MCF 10A (cell line): ENCODE measurements around the gene SPIRE1. TPM values are rescaled to one million over a fixed set of nuclear protein-coding genes. Genes with fewer than 3 reads are reported as not detected.

Experiments
- BruUV-seq: library from RNA; stranded (reverse); fragments of 400-500 nt; replicated peaks from 2 replicates; lab custom pipeline; 2021; lab: Mats Ljungman, UMichigan
- CTCF ChIA-PET: fragments of 300-600 bp; sonication (Branson Sonifier 250); formaldehyde crosslinking; extraction: SDS; loops from one replicate; lab custom pipeline; 2021; ENCODE audit warnings: antibody characterized with exemption, inconsistent platforms; lab: Yijun Ruan, JAX
- POLR2A ChIA-PET: fragments of 300-600, 350-650 bp; sonication (Branson Sonifier 250); formaldehyde crosslinking; extraction: SDS; loops from one replicate; lab custom pipeline; 2020; ENCODE audit warnings: antibody characterized with exemption, inconsistent platforms; lab: Yijun Ruan, JAX
- DNase-seq: peaks from one replicate; pipeline ENCODE4 v3.0.0-alpha.2; 2018; ENCODE audit not compliant: unreplicated experiment
- H3K27ac Mint-ChIP-seq: one replicate; pipeline ENCODE4 v1.8.0; 2022; ENCODE audit warnings: mild to moderate bottlenecking, low read depth, mixed read lengths; ENCODE audit not compliant: unreplicated experiment
- H3K27me3 Mint-ChIP-seq: one replicate; pipeline ENCODE4 v1.8.0; 2022; ENCODE audit warnings: mixed read lengths; ENCODE audit not compliant: insufficient read depth, unreplicated experiment
- H3K36me3 Mint-ChIP-seq: one replicate; pipeline ENCODE4 v1.8.0; 2022; ENCODE audit warnings: mild to moderate bottlenecking, moderate library complexity, mixed read lengths; ENCODE audit not compliant: insufficient read depth, unreplicated experiment
- H3K4me1 Mint-ChIP-seq: one replicate; pipeline ENCODE4 v1.8.0; 2022; ENCODE audit warnings: mixed read lengths; ENCODE audit not compliant: insufficient read depth, unreplicated experiment
- H3K4me3 Mint-ChIP-seq: one replicate; pipeline ENCODE4 v1.8.0; 2022; ENCODE audit warnings: mild to moderate bottlenecking, moderate library complexity, mixed read lengths; ENCODE audit not compliant: unreplicated experiment
- H3K9me3 Mint-ChIP-seq: one replicate; pipeline ENCODE4 v1.8.0; 2022; ENCODE audit warnings: mixed read lengths; ENCODE audit not compliant: unreplicated experiment
- intact Hi-C: fragments of 100-400 bp; cut with micrococcal nuclease; formaldehyde crosslinking; loops from 2 replicates; pipeline ENCODE4 v1.14.1; 2022
- total RNA-seq: library from RNA; stranded (reverse); gene quantifications from 2 replicates; pipeline ENCODE4 v1.2.3, GENCODE V29; 2022
- TF ChIP-seq, protein P1 (sequence below): fragments of 200-600 bp; IDR thresholded peaks from one replicate; pipeline ENCODE4 v1.8.0; 2022; ENCODE audit warnings: antibody characterized with exemption, mild to moderate bottlenecking; ENCODE audit not compliant: unreplicated experiment

The SPIRE1 gene
- total RNA-seq, 1 experiment from 2014 or later, result 78.2 TPM

DNA sequence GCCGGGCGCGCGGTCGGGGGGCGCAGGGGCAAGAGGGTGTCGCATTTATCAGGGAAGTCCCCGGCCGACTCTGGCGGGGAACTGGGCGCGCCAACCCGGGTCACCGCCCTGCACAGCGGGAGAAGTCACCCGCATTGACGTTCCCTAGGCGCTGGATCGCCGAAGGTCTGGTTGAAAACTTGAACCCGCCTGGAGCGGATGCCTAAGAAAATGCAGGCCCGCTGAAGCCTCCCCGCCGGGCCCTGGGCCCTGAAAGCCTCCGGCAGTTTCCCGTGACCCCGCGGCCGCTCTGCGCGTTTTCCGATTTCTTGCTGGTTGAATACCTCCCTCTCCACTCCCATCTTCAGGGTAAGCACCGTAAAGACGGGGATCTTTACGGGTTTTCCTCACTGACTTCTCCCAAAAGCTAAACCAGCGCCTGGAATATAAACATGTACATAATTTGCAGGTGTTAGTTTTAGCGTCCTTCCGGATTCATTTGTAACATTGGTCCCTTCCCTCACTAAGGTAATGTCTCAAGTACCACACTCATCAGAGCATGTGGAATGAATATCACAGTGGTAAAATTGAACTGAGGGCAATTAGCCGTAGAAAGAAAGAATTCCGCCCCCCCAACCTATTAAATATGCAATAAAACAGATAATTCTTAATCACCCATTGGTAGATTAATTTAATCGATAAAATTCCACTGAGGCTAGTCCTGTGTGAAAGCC is 675 bp upstream of the SPIRE1 start:
- Mint-ChIP-seq H3K4me3 (peak overlapping the region; percentile 86), H3K27ac (peak overlapping the region; percentile 28), H3K36me3 (peaks cover 7% of the 10 kb centered on the region), H3K27me3 (no peaks in the 10 kb centered on the region), H3K9me3 (no peaks in the 10 kb centered on the region), H3K4me1 (peaks cover 24% of the 10 kb centered on the region)
- no TSS peak for BruUV-seq
- intact Hi-C loops, result loop anchor here (5.0 kb wide), 3 partner anchors 106 to 206 kb away; no protein-coding TSS in a partner anchor
- TF ChIP-seq, protein P1, sequence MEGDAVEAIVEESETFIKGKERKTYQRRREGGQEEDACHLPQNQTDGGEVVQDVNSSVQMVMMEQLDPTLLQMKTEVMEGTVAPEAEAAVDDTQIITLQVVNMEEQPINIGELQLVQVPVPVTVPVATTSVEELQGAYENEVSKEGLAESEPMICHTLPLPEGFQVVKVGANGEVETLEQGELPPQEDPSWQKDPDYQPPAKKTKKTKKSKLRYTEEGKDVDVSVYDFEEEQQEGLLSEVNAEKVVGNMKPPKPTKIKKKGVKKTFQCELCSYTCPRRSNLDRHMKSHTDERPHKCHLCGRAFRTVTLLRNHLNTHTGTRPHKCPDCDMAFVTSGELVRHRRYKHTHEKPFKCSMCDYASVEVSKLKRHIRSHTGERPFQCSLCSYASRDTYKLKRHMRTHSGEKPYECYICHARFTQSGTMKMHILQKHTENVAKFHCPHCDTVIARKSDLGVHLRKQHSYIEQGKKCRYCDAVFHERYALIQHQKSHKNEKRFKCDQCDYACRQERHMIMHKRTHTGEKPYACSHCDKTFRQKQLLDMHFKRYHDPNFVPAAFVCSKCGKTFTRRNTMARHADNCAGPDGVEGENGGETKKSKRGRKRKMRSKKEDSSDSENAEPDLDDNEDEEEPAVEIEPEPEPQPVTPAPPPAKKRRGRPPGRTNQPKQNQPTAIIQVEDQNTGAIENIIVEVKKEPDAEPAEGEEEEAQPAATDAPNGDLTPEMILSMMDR, result no peak
- ChIA-PET POLR2A (interaction anchor here (0.6 to 4.0 kb wide), 16 partner anchors 15 to 283 kb away, joined by 3 to 29 read pairs (median 4); partner anchors contain the start of genes AFG3L2, CEP76, PRELID3A and PSMG2), CTCF (interaction anchor here (0.6 to 6.5 kb wide), 16 partner anchors 12 to 356 kb away, joined by 3 to 127 read pairs (median 4); no protein-coding TSS in a partner anchor)
- no peak for DNase-seq

DNA sequence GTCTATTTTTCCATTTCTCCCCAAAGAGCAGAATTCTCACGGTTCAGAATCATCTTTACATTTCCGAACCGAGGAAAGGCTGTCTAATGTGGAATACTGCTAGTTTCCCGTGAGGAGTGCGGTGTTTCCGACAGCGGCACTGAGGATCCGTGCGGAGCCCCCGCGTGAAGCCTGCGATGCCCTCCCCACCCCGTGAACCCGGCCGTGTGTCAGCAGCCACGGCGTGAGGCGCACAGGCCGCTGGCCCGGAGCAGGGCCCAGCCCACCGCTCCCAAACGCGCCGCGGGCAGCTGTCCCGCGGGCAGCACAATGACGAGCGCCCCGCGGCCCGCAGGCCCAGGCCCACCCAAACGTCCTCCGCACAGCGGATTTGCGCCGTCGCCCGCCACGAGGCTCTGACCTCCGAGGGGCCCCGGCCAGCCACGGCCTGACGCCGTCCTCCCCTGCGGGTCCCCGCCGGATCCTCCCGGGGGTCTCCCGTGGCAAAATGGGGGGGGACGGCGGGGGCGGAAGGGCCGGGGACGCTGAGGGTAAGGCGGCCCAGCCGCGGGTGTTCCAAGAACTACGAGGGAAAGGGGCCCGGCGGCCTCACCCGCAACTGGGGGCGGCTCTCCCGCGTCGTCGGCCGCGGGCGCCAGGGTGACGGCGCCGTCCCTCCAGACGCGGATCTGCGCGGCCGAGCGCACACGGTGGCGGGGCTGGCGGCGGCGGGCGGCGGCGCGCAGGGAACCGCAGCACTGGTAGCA is 796 bp downstream of the SPIRE1 start:
- H3K4me3 Mint-ChIP-seq, result peak overlapping the region; percentile 86
- no peaks in the 10 kb centered on the region for H3K27me3 Mint-ChIP-seq
- peaks cover 38% of the 10 kb centered on the region for H3K4me1 Mint-ChIP-seq
- POLR2A ChIA-PET, result interaction anchor here (0.7 to 4.0 kb wide), 15 partner anchors 13 to 280 kb away, joined by 3 to 29 read pairs (median 5); partner anchors contain the start of genes AFG3L2 and PRELID3A
- BruUV-seq, result no TSS peak
- DNase-seq, result no peak
- TF ChIP-seq, protein P1, result no peak
- peaks cover 8% of the 10 kb centered on the region for H3K36me3 Mint-ChIP-seq
- H3K9me3 Mint-ChIP-seq, result no peaks in the 10 kb centered on the region
- CTCF ChIA-PET, result interaction anchor here (0.7 kb wide), 1 partner anchor 200 kb away, joined by 3 read pairs; no protein-coding TSS in a partner anchor
- intact Hi-C loops, result loop anchor here (2.0 to 5.0 kb wide), 4 partner anchors 50 to 205 kb away; no protein-coding TSS in a partner anchor
- peak overlapping the region; percentile 81 for H3K27ac Mint-ChIP-seq

DNA sequence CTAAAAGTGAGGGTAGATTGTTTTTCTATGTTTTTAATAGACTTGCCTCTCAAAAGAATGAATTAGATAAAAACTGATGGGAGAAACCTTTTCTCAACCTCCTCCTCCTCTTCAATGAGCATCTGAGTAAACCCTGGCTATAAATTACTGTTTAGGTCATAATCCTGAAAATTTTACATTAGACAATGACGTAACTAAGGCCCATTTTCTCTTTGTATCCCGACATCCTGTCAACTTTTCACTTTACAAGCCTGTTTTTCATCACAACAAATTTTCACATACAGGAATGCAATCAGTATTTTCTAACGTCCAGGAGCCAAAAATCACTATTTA is 1.3 kb downstream of the SPIRE1 start:
- no peak for DNase-seq
- no peaks in the 10 kb centered on the region for H3K27me3 Mint-ChIP-seq
- H3K36me3 Mint-ChIP-seq, result peaks cover 8% of the 10 kb centered on the region
- CTCF ChIA-PET, result no interaction called here
- H3K4me3 Mint-ChIP-seq, result peak overlapping the region; percentile 86
- peak overlapping the region; percentile 81 for H3K27ac Mint-ChIP-seq
- TF ChIP-seq, protein P1, result no peak
- H3K9me3 Mint-ChIP-seq, result no peaks in the 10 kb centered on the region
- POLR2A ChIA-PET, result interaction anchor here (1.0 to 2.6 kb wide), 2 partner anchors 28 to 178 kb away, joined by 3 to 14 read pairs; no protein-coding TSS in a partner anchor
- intact Hi-C loops, result loop anchor here (2.0 to 5.0 kb wide), 4 partner anchors 50 to 204 kb away; no protein-coding TSS in a partner anchor
- H3K4me1 Mint-ChIP-seq, result peaks cover 44% of the 10 kb centered on the region
- TSS peak; percentile 69 for BruUV-seq

DNA sequence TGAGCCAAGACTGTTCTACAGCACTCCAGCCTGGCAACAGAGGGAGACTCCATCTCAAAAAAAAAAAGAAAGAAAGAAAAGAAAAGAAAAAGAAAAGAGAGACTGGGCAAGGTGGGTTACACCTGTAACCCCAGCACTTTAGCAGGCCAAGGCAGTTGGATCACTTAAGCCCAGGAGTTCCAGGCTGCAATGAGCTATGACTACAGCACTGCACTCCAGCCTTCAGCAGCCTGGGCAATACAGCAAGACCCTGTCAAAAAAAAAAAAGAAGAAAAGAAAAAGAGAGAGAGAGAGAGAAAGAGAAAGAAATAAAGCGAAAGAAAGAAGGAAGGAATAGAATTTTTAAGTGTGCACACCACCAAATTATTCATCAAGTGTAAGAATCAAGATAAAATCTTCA is 2.9 kb downstream of the SPIRE1 start:
- Mint-ChIP-seq H3K4me3 (peak overlapping the region; percentile 86), H3K4me1 (peaks cover 46% of the 10 kb centered on the region), H3K36me3 (peaks cover 8% of the 10 kb centered on the region), H3K27me3 (no peaks in the 10 kb centered on the region), H3K27ac (peak overlapping the region; percentile 81), H3K9me3 (no peaks in the 10 kb centered on the region)
- intact Hi-C loops, result loop anchor here (5.0 kb wide), 3 partner anchors 103 to 203 kb away; no protein-coding TSS in a partner anchor
- TF ChIP-seq, protein P1, result no peak
- DNase-seq, result no peak
- ChIA-PET POLR2A (no interaction called here), CTCF (no interaction called here)
- no TSS peak for BruUV-seq
